ENCODE measurements around the gene PTGS2. TPM values are rescaled to one million over a fixed set of nuclear protein-coding genes. Genes with fewer than 3 reads are reported as not detected.
"Not testable (repeated sequence)": the region's sequence is repeated elsewhere in the genome, so short reads cannot be mapped to it uniquely, and the experiment has no call there.

PTGS2 gene
- total RNA-seq, 1 donor from 2014 or later = 0.77 TPM

GRCh38 chr1:186671136-186671825 is 8.9 kb downstream of the PTGS2 start:
- ATAC-seq = no peak
- no peak for DNase-seq
- intact Hi-C loops (cut with micrococcal nuclease) = no loop called here

GRCh38 chr1:186670297-186671135 is 9.7 kb downstream of the PTGS2 start:
- intact Hi-C loops (cut with micrococcal nuclease) = no loop called here
- DNase-seq = no peak
- no peak for ATAC-seq

- ATAC-seq; DNase-seq; intact Hi-C loops (cut with micrococcal nuclease): not testable (repeated sequence)
Observed at GRCh38 chr1:186669784-186670183, 10.4 kb downstream of the PTGS2 start.

- ATAC-seq; DNase-seq; intact Hi-C loops (cut with micrococcal nuclease): not testable (repeated sequence)
Observed at GRCh38 chr1:186664217-186664616, 16.0 kb downstream of the PTGS2 start.

GRCh38 chr1:186662752-186663151 is 17.5 kb downstream of the PTGS2 start:
- ATAC-seq (no peak), DNase-seq (no peak)
- intact Hi-C loops (cut with micrococcal nuclease) = no loop called here

GRCh38 chr1:186659890-186660341 is 20.3 kb downstream of the PTGS2 start:
- no peak for ATAC-seq
- intact Hi-C loops (cut with micrococcal nuclease) = no loop called here

GRCh38 chr1:186658999-186659398 is 21.2 kb downstream of the PTGS2 start:
- no peak for ATAC-seq

More at GRCh38 chr1:186659890-186660341, 20.3 kb downstream of the PTGS2 start:
- DNase-seq = no peak

GRCh38 chr1:186657481-186657880 is 22.7 kb downstream of the PTGS2 start:
- DNase-seq (no peak), ATAC-seq (no peak)
- intact Hi-C loops (cut with micrococcal nuclease) = no loop called here

More at GRCh38 chr1:186658999-186659398, 21.2 kb downstream of the PTGS2 start:
- intact Hi-C loops (cut with micrococcal nuclease) = no loop called here
- DNase-seq = no peak

GRCh38 chr1:186655876-186656275 is 24.3 kb downstream of the PTGS2 start:
- DNase-seq (no peak), ATAC-seq (no peak)
- intact Hi-C loops (cut with micrococcal nuclease) = no loop called here

- intact Hi-C loops (cut with micrococcal nuclease) = no loop called here
- DNase-seq (no peak), ATAC-seq (no peak)
Observed at GRCh38 chr1:186654741-186655140, 25.5 kb downstream of the PTGS2 start.

GRCh38 chr1:186653312-186653711 is 26.9 kb downstream of the PTGS2 start:
- intact Hi-C loops (cut with micrococcal nuclease) = no loop called here
- ATAC-seq (no peak), DNase-seq (no peak)

- no peak for DNase-seq
- intact Hi-C loops (cut with micrococcal nuclease) = no loop called here
- no peak for ATAC-seq
Observed at GRCh38 chr1:186648613-186649012, 31.6 kb downstream of the PTGS2 start.

GRCh38 chr1:186647985-186648384 is 32.2 kb downstream of the PTGS2 start:
- ATAC-seq; DNase-seq; intact Hi-C loops (cut with micrococcal nuclease): not testable (repeated sequence)

- intact Hi-C loops (cut with micrococcal nuclease) = no loop called here
- ATAC-seq = no peak
- DNase-seq = no peak
Observed at GRCh38 chr1:186643614-186644013, 36.6 kb downstream of the PTGS2 start.

- not testable (repeated sequence) for DNase-seq, ATAC-seq
Observed at GRCh38 chr1:186637567-186637966, 42.7 kb downstream of the PTGS2 start.

GRCh38 chr1:186636786-186637185 is 43.4 kb downstream of the PTGS2 start:
- intact Hi-C loops (cut with micrococcal nuclease) = no loop called here
- DNase-seq (no peak), ATAC-seq (no peak)

More at GRCh38 chr1:186637567-186637966, 42.7 kb downstream of the PTGS2 start:
- intact Hi-C loops (cut with micrococcal nuclease) = not testable (repeated sequence)

- intact Hi-C loops (cut with micrococcal nuclease) = no loop called here
- DNase-seq (no peak), ATAC-seq (no peak)
Observed at GRCh38 chr1:186634511-186634910, 45.7 kb downstream of the PTGS2 start.

GRCh38 chr1:186633116-186633515 is 47.1 kb downstream of the PTGS2 start:
- ATAC-seq (no peak), DNase-seq (no peak)
- intact Hi-C loops (cut with micrococcal nuclease) = no loop called here

- DNase-seq (no peak), ATAC-seq (no peak)
- intact Hi-C loops (cut with micrococcal nuclease) = no loop called here
Observed at GRCh38 chr1:186629341-186629740, 50.9 kb downstream of the PTGS2 start.

GRCh38 chr1:186628910-186629309 is 51.3 kb downstream of the PTGS2 start:
- no peak for DNase-seq
- intact Hi-C loops (cut with micrococcal nuclease) = no loop called here
- no peak for ATAC-seq

Measured in left ventricle myocardium superior (tissue), 1 donor.